HTR-8/SVneo (cell line): ENCODE results near the gene MACROD2.
"Not testable (repeated sequence)": the region's sequence is repeated elsewhere in the genome, so short reads cannot be mapped to it uniquely, and the experiment has no call there.

Experiments used
- DNase-seq: peaks from one replicate; pipeline ENCODE4 v3.0.0; 2011; ENCODE audit warnings: low spot score, mixed read lengths; ENCODE audit not compliant: insufficient read length
- FAIRE-seq: peaks from 2 replicates; lab custom pipeline; 2011; peaks lifted over from hg19 to GRCh38; lab: Jason Lieb, UNC

MACROD2 gene

GRCh38 chr20:14234666-14235295 lies 239.5 kb downstream of the MACROD2 start:
- no peak for FAIRE-seq
- no peak for DNase-seq

- FAIRE-seq (no peak), DNase-seq (no peak)
Observed at GRCh38 chr20:14235355-14235754, 240.0 kb downstream of the MACROD2 start.

GRCh38 chr20:14245368-14245970 lies 250.2 kb downstream of the MACROD2 start:
- FAIRE-seq = no peak

GRCh38 chr20:14259689-14260088 lies 264.4 kb downstream of the MACROD2 start:
- no peak for FAIRE-seq
- no peak for DNase-seq

More at GRCh38 chr20:14245368-14245970, 250.2 kb downstream of the MACROD2 start:
- DNase-seq = no peak

GRCh38 chr20:14260367-14260766 lies 265.1 kb downstream of the MACROD2 start:
- FAIRE-seq = no peak

GRCh38 chr20:14264869-14265268 lies 269.6 kb downstream of the MACROD2 start:
- FAIRE-seq (no peak), DNase-seq (no peak)

More at GRCh38 chr20:14260367-14260766, 265.1 kb downstream of the MACROD2 start:
- no peak for DNase-seq

GRCh38 chr20:14266246-14266645 lies 270.9 kb downstream of the MACROD2 start:
- FAIRE-seq (no peak), DNase-seq (no peak)

- DNase-seq, FAIRE-seq: not testable (repeated sequence)
Observed at GRCh38 chr20:14270751-14271150, 275.4 kb downstream of the MACROD2 start.

- DNase-seq = no peak
- no peak for FAIRE-seq
Observed at GRCh38 chr20:14282140-14282539, 286.8 kb downstream of the MACROD2 start.

- FAIRE-seq (no peak), DNase-seq (no peak)
Observed at GRCh38 chr20:14284443-14284842, 289.1 kb downstream of the MACROD2 start.

- no peak for DNase-seq
- FAIRE-seq = no peak
Observed at GRCh38 chr20:14288341-14289330, 293.3 kb downstream of the MACROD2 start.

GRCh38 chr20:14291502-14291901 lies 296.2 kb downstream of the MACROD2 start:
- DNase-seq (no peak), FAIRE-seq (no peak)

- FAIRE-seq (no peak), DNase-seq (no peak)
Observed at GRCh38 chr20:14295238-14295637, 299.9 kb downstream of the MACROD2 start.

- no peak for FAIRE-seq
- no peak for DNase-seq
Observed at GRCh38 chr20:14295770-14296309, 300.5 kb downstream of the MACROD2 start.

GRCh38 chr20:14299831-14300230 lies 304.5 kb downstream of the MACROD2 start:
- no peak for FAIRE-seq

GRCh38 chr20:14303106-14303505 lies 307.8 kb downstream of the MACROD2 start:
- no peak for DNase-seq
- FAIRE-seq = no peak

More at GRCh38 chr20:14299831-14300230, 304.5 kb downstream of the MACROD2 start:
- DNase-seq = no peak

- no peak for FAIRE-seq
- DNase-seq = no peak
Observed at GRCh38 chr20:14303651-14304050, 308.3 kb downstream of the MACROD2 start.

- DNase-seq = no peak
- FAIRE-seq = no peak
Observed at GRCh38 chr20:14304472-14304871, 309.2 kb downstream of the MACROD2 start.

GRCh38 chr20:14307956-14308355 lies 312.6 kb downstream of the MACROD2 start:
- FAIRE-seq (no peak), DNase-seq (no peak)

GRCh38 chr20:14310977-14311627 lies 315.8 kb downstream of the MACROD2 start:
- FAIRE-seq (no peak), DNase-seq (no peak)
